SIG-M5 treated with dmso at 0.1 percent for 504 hours (cell line): ENCODE results near the gene SUCO.
"Not testable (repeated sequence)": the region's sequence is repeated elsewhere in the genome, so short reads cannot be mapped to it uniquely, and the experiment has no call there.

ENCODE experiments used
- DNase-seq: peaks from one replicate; lab custom pipeline; 2025; ENCODE audit not compliant: unreplicated experiment; lab: John Stamatoyannopoulos, UW

Gene SUCO

DNA sequence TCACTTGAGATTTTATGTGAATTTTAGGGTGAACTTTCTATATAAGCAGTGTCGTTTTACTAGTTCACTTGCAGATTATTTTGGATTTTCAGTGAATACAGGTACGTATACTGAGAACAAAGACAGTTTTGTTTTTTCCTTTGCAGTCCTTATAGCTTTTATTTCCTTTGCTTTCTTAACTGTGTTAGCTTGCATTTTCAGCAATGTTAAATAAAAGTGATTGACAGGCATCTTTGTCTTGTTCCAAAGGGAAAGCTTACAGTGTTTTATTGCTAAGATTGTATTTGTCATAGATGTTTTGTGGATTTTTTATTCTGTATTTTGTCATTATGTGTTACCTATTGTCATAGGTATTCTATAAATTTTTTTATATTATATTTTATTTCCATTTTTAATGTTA is 72.7 kb downstream of the SUCO start:
- no peak for DNase-seq

DNA sequence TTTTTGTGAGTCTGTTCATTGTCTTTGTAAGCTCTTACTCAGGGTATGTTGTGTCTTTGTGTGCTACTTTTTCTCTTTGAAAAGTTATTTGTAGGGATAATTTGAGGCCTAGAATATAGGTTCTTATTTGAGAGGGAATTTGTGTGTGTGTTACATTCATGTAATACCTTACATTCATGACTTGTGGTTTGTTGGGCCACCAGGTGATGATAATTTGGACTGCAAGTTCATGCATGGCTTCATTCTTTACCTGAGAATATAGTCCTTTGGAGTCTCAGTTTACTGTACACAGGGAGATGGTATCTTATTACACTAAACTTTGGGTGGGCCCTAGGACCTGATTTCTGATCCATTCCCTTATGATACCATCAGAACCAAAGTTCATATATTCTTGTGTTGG is 74.2 kb downstream of the SUCO start:
- no peak for DNase-seq

GRCh38 chr1:172608098-172608601 is 75.2 kb downstream of the SUCO start:
- DNase-seq, result no peak

DNA sequence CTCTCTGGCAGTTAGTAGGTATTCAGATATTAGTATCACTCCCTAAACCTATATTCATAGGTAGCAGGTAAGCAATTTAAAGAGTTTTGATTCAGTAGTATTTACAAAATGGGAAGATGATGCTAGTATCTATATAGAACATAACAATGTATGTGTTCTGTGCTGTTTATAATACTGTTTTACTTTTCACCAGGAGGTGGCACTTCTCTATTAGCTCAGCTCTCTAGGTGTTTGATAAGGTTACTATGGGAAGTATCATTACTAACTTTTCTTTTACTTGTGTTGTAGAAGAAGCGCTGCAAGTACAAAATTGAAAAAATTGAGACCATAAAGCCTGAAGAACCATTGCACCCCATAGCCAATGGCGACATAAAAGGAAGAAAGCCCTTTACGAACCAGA is 76.6 kb downstream of the SUCO start:
- peak; percentile 37 for DNase-seq

DNA sequence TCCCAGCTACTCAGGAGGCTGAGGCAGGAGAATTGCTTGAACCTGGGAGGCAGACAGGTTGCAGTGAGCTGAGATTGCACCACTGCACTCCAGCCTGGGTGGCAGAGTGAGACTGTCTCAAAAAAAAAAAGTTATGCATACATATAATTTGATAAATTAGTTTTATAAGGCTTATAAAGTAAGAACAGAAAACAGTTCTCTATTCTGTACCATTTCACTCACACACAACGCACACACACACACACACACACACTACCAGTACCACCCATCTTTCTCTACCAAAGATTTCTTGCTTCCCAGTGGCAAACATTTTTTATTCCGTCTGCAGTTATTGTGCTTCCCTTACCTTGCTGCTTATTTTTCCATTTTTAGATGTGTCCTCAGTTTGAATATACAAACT is 79.5 kb downstream of the SUCO start:
- DNase-seq, result no peak

DNA sequence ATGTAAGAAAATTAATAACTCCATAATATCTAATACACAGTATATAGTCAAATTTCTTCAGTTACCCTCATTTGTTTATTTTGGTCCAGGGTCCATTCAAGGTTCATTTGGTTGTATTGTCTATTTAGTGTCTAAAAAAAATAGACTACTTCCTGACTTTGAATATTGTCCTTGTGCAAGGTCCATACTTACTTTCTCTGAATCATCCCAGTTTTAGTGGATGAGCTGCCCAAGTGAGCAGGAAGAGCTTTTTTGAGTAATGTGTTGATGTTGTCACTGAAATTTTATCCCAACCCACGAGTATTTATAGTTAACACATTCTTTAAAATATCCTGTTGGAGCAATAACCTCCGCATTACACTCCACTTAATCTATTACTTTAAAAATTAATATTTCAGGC is 80.3 kb downstream of the SUCO start:
- DNase-seq, result no peak

DNA sequence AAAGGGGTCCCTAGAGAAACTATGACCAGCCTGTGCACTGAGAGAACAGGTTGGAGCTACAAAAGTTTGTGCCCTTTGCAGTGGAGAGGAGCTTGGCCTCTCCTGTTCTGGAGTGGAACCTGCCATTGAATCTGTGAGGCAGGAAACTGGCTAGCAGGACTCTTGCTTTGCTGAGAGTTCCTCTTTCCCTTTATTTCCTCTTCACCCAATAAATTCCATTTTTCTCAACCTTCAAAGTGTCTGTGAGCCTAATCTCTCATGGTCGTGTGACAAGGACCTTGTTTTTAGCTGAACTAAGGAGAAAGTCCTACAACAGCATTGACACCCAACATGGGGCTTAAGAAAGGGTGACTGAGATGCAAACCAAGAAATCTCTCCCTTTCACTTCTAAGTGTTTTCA is 83.2 kb downstream of the SUCO start:
- no peak for DNase-seq

- DNase-seq, result peak; percentile 45
Observed at GRCh38 chr1:172616636-172617035, 83.7 kb downstream of the SUCO start.

- DNase-seq, result not testable (repeated sequence)
Observed at GRCh38 chr1:172620603-172621002, 87.7 kb downstream of the SUCO start.

DNA sequence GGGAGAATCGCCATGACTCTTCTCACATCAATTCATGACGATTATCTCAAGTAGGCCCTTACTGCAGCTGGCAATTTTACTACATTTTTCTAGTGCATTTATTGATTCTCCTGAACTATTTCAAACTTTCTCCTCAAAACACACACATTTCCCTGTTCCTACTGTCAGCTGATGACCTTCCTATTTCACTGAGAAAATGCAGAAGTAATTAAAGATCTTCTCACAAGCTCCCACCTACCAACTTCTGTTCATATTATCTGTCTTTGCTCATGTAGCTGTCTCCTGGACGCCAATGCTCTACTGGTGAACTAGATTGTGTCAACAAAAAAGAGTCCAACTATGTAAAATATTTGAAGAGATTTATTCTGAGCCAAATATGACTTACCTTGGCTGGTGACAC is 89.6 kb downstream of the SUCO start:
- DNase-seq, result no peak

DNA sequence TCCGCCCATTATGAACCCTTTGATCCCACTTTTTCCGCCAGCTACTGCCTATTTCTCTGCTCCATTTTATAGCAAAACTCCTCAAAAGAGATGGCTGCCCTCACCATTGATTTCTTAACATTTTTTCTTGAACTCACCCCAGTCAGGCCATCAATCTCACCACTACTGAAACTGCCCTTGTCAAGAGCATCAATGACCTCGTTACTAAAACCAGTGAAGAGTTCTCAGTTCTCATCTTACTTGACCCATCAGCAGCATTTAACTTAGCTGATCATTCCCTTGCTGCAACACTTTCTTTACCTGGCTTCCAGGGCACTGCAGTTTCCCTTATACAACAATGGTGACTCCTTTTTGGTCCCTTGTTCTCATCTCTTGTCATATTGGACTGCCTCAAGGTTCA is 90.8 kb downstream of the SUCO start:
- DNase-seq, result no peak

- no peak for DNase-seq
Observed at GRCh38 chr1:172626845-172627244, 93.9 kb downstream of the SUCO start.

- DNase-seq, result no peak
Observed at GRCh38 chr1:172627702-172628101, 94.8 kb downstream of the SUCO start.

GRCh38 chr1:172628401-172628800 is 95.5 kb downstream of the SUCO start:
- no peak for DNase-seq

DNA sequence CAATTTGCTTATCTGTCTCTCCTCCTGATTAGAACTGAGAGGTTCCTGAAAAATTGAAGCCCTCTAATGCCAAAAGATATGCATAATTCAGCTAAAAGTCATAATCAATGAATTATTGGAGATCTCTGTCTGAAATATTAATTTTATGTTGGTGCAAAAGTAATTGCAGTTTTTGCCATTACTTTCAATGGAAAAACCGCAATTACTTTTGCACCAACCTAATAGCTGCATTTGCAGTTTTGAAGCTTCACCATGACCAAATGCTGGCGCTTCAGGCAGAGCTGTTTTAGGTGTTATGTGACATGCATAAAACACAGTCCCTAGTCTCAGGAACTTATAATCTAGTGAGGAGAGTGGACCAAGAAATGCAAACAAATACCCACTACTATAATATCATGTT is 96.2 kb downstream of the SUCO start:
- no peak for DNase-seq

- DNase-seq, result no peak
Observed at GRCh38 chr1:172629638-172630037, 96.7 kb downstream of the SUCO start.

- no peak for DNase-seq
Observed at GRCh38 chr1:172630056-172630818, 97.3 kb downstream of the SUCO start.

DNA sequence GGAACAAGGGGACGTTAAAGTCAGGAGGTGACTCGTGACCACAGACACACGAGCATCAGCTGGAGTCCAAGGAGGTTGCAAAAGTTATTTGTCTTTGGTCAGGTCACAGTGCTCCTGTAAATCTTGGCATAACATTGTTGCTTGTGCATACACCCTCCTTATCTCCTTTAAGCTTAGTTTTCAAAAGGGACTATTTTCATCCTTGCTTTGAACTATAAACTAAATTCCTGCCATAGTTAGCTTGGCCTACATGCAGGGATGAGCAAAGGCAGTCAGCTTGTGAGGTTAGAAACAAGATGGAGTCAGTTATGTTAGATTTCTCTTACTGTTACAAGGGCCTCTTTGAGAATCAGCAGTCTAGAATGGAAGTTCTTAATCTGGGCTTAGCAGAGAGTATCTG is 97.9 kb downstream of the SUCO start:
- no peak for DNase-seq

GRCh38 chr1:172637522-172637921 is 104.6 kb downstream of the SUCO start:
- no peak for DNase-seq

- no peak for DNase-seq
Observed at GRCh38 chr1:172638249-172638648, 105.3 kb downstream of the SUCO start.

GRCh38 chr1:172638885-172639831 is 106.2 kb downstream of the SUCO start:
- DNase-seq, result no peak

GRCh38 chr1:172640111-172640510 is 107.2 kb downstream of the SUCO start:
- DNase-seq, result peak; percentile 12
